Keratinocyte (primary cell): ENCODE measurements around the gene FAF1. TPM values are rescaled to one million over a fixed set of nuclear protein-coding genes. Genes with fewer than 3 reads are reported as not detected.
A peak's percentile ranks its signal among the peaks of the same experiment; 100 is the strongest.

ENCODE experiments used
- DNase-seq: peaks from one replicate; pipeline ENCODE4 v3.0.0-alpha.2; 2011; ENCODE audit warnings: low read depth, missing footprints, low spot score
- FAIRE-seq: peaks from 2 replicates; lab custom pipeline; 2011; peaks lifted over from hg19 to GRCh38; lab: Jason Lieb, UNC
- H2AFZ ChIP-seq: 2 replicates; pipeline ENCODE4 v1.6.0; 2012; ENCODE audit warnings: low read length, control low read depth, inconsistent platforms; ENCODE audit not compliant: control insufficient read depth
- H3K27ac ChIP-seq: 2 replicates; pipeline ENCODE4 v1.5.1; 2011; ENCODE audit warnings: low read length; ENCODE audit not compliant: control insufficient read depth, insufficient read depth
- H3K27me3 ChIP-seq: 3 replicates; pipeline ENCODE4 v1.6.0; 2011; ENCODE audit warnings: low read length; ENCODE audit not compliant: control insufficient read depth, insufficient read depth; ENCODE audit errors: extremely low read depth
- H3K36me3 ChIP-seq, 2 experiments: 2 replicates in 1 of 2; 3 replicates in 1 of 2; pipeline ENCODE4 v1.5.1; 2011; ENCODE audit warnings: low read length in 2 of 2, mild to moderate bottlenecking in 1 of 2; ENCODE audit not compliant: control insufficient read depth in 2 of 2, insufficient read depth in 2 of 2; ENCODE audit errors: extremely low read depth in 1 of 2
- H3K4me1 ChIP-seq: 3 replicates; pipeline ENCODE4 v1.5.1; 2011; ENCODE audit warnings: low read length; ENCODE audit not compliant: control insufficient read depth, insufficient read depth; ENCODE audit errors: extremely low read depth
- H3K4me2 ChIP-seq: 3 replicates; pipeline ENCODE4 v1.6.0; 2011; ENCODE audit warnings: low read depth, low read length; ENCODE audit not compliant: control insufficient read depth, insufficient read depth; ENCODE audit errors: extremely low read depth
- H3K4me3 ChIP-seq, 3 experiments: fragments of 200-600 bp in 1 of 3; sonication (generic) in 1 of 3; 2 replicates in 2 of 3; 3 replicates in 1 of 3; pipeline ENCODE4 v1.5.1; 2011 to 2016; ENCODE audit warnings: low read length in 3 of 3, mild to moderate bottlenecking in 3 of 3, control low read depth in 2 of 3, inconsistent platforms in 1 of 3, low read depth in 1 of 3, mixed read lengths in 1 of 3, mixed run types in 1 of 3, moderate library complexity in 1 of 3; ENCODE audit not compliant: control insufficient read depth in 2 of 3, insufficient read depth in 2 of 3; ENCODE audit errors: extremely low read depth in 1 of 3
- H3K79me2 ChIP-seq: 2 replicates; pipeline ENCODE4 v1.6.0; 2012; ENCODE audit warnings: low read length; ENCODE audit not compliant: control insufficient read depth, insufficient read depth
- H3K9ac ChIP-seq: 3 replicates; pipeline ENCODE4 v1.6.0; 2011; ENCODE audit warnings: low read length; ENCODE audit not compliant: control insufficient read depth, insufficient read depth; ENCODE audit errors: extremely low read depth
- H3K9me1 ChIP-seq: 3 replicates; pipeline ENCODE4 v1.6.0; 2011; ENCODE audit warnings: low read length; ENCODE audit not compliant: control insufficient read depth, insufficient read depth; ENCODE audit errors: extremely low read depth
- H3K9me3 ChIP-seq: 2 replicates; pipeline ENCODE4 v1.5.1; 2012; ENCODE audit warnings: low read depth, low read length; ENCODE audit not compliant: control insufficient read depth
- H4K20me1 ChIP-seq: 3 replicates; pipeline ENCODE4 v1.6.0; 2011; ENCODE audit warnings: low read length; ENCODE audit not compliant: control insufficient read depth, insufficient read depth; ENCODE audit errors: extremely low read depth
- CTCF ChIP-seq, 3 experiments: IDR thresholded peaks in 1 of 3; conservative IDR thresholded peaks in 1 of 3; optimal IDR thresholded peaks in 1 of 3; 2 replicates in 2 of 3; 3 replicates in 1 of 3; pipeline versions ENCODE3 to v1.5.1; 2011; ENCODE audit warnings: low read length in 3 of 3, mild to moderate bottlenecking in 3 of 3, moderate library complexity in 2 of 3, control low read depth in 1 of 3, inconsistent platforms in 1 of 3; ENCODE audit not compliant: insufficient read depth in 2 of 3; ENCODE audit errors: extremely low read depth in 1 of 3
- EZH2 ChIP-seq: IDR thresholded peaks from one replicate; pipeline ENCODE4 v1.6.1; 2012; ENCODE audit warnings: inconsistent platforms, mild to moderate bottlenecking, low read length, moderate library complexity
- dilution Hi-C: fragments of 300-500 bp; cut with MboI; formaldehyde crosslinking; loops from one replicate; pipeline ENCODE4 v1.7.0; 2020; ENCODE audit warnings: low sequenced_read_pairs; ENCODE audit not compliant: extremely low pct_ligation_motif_present
- polyA plus RNA-seq, 5 experiments: library from polyadenylated mRNA; depleted of rRNA in 3 of 5; stranded (reverse) in 3 of 5; stranded (forward) in 1 of 5; unstranded in 1 of 5; fragments of >200 nt; gene quantifications; 1 replicate in 1 of 5; 2 replicates in 3 of 5; 3 replicates in 1 of 5; pipeline versions ENCODE4 v1.2.1 to v1.2.3, GENCODE V29; 2011 to 2012; ENCODE audit warnings: missing spikeins in 2 of 5, low read depth in 1 of 5, low replicate concordance in 1 of 5

The FAF1 gene
- polyA plus RNA-seq, 1 donor (not counting 4 experiments of a cell fraction or from before 2014, with no cell fraction given) = 33.1 TPM

- peak overlapping the region; percentile 77 for H3K9ac ChIP-seq
- peak overlapping the region in 2 of 3 experiments; percentile 95 to 98 for H3K4me3 ChIP-seq
- no peaks in the 10 kb centered on the region for H4K20me1 ChIP-seq
- dilution Hi-C loops = no loop called here
- H3K4me2 ChIP-seq = peak overlapping the region; percentile 84
- H3K9me1 ChIP-seq = no peaks in the 10 kb centered on the region
- no peaks in the 10 kb centered on the region for H3K9me3 ChIP-seq
- H3K27me3 ChIP-seq = no peaks in the 10 kb centered on the region
- no peaks in the 10 kb centered on the region for H3K36me3 ChIP-seq
- DNase-seq = no peak
- peak overlapping the region; percentile 99 for H2AFZ ChIP-seq
- H3K79me2 ChIP-seq = peaks cover 4% of the 10 kb centered on the region
- no peak for FAIRE-seq
- H3K27ac ChIP-seq = peak overlapping the region; percentile 23
- H3K4me1 ChIP-seq = peaks cover 10% of the 10 kb centered on the region
- TF ChIP-seq CTCF (optimal IDR thresholded peaks at IDR 0.05 in 1 of 3, IDR thresholded peaks at IDR 0.05 in 1 of 3, conservative IDR thresholded peaks at IDR 0.05 in 1 of 3; ENCODE audit: extremely low read depth in 1 of 3, insufficient read depth in 2 of 3, low read length in 3 of 3) = no peak
- TF ChIP-seq EZH2 = no peak
Observed at GRCh38 chr1:50971748-50972305, 11.8 kb upstream of the FAF1 start.

GRCh38 chr1:50970931-50971582, 11.0 kb upstream of the FAF1 start:
- H3K4me2 ChIP-seq = peak overlapping the region; percentile 84

More at GRCh38 chr1:50970931-50971582, 11.0 kb upstream of the FAF1 start:
- no peak for FAIRE-seq
- DNase-seq = no peak
- Histone ChIP-seq H3K4me1 (peaks cover 10% of the 10 kb centered on the region), H3K36me3 (no peaks in the 10 kb centered on the region), H3K9me1 (no peaks in the 10 kb centered on the region), H3K27ac (peak overlapping the region; percentile 37), H3K9me3 (no peaks in the 10 kb centered on the region), H3K9ac (peak overlapping the region; percentile 77), H3K27me3 (no peaks in the 10 kb centered on the region), H3K4me3 (peak overlapping the region; percentile 74 to 98 (median 95)), H2AFZ (peak overlapping the region; percentile 99), H3K79me2 (peaks cover 4% of the 10 kb centered on the region), H4K20me1 (no peaks in the 10 kb centered on the region)
- dilution Hi-C loops = no loop called here
- TF ChIP-seq CTCF (optimal IDR thresholded peaks at IDR 0.05 in 1 of 3, IDR thresholded peaks at IDR 0.05 in 1 of 3, conservative IDR thresholded peaks at IDR 0.05 in 1 of 3; ENCODE audit: extremely low read depth in 1 of 3, insufficient read depth in 2 of 3, low read length in 3 of 3) = no peak
- TF ChIP-seq EZH2 = no peak
